WTC11 (cell line): ENCODE results near the gene CEP295NL.

Experiments used
- CBFB ChIP-seq: sonication (generic); formaldehyde crosslinking; IDR thresholded peaks from 2 replicates; pipeline ENCODE4 v1.8.1; 2022; ENCODE audit warnings: mild to moderate bottlenecking, low read depth, missing genetic modification reagents
- CTCF ChIP-seq: fragments of 200-600 bp; IDR thresholded peaks from 2 replicates; pipeline ENCODE4 v1.8.0; 2022; ENCODE audit warnings: antibody characterized with exemption
- JUN ChIP-seq: sonication (generic); formaldehyde crosslinking; IDR thresholded peaks from 2 replicates; pipeline ENCODE4 v1.8.0; 2023; ENCODE audit warnings: mild to moderate bottlenecking, missing genetic modification reagents
- SP1 ChIP-seq: sonication (generic); formaldehyde crosslinking; conservative IDR thresholded peaks from 2 replicates; pipeline ENCODE4 v1.8.1; 2022; ENCODE audit warnings: missing genetic modification reagents
- TF ChIP-seq, protein P1 (sequence below): sonication (generic); formaldehyde crosslinking; IDR thresholded peaks from 2 replicates; pipeline ENCODE4 v1.8.1; 2023; ENCODE audit warnings: mild to moderate bottlenecking, missing genetic modification reagents, moderate library complexity
- TF ChIP-seq, protein P2 (sequence below): sonication (generic); formaldehyde crosslinking; IDR thresholded peaks from 2 replicates; pipeline ENCODE4 v1.8.1; 2023; ENCODE audit warnings: mild to moderate bottlenecking, moderate library complexity, missing genetic modification reagents

DNA sequence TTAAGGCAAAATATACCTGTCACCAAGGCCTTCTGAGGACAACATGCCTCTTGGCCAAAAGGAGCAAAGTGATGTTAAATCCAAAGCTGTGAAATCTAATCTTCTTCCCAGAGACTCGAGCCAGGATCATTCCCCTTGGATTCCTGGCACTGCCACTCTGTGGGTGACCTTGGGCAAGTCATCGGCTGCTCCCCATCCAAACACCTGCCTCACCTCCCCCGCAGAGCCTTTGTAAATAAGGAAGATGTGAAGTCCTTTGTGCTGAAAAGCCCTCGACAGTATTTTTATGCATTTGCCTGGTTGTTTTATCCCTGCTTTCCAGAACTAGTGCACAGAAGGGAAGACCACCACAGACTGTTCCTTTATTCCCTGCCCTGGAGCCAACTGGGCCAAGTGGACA is 5.4 kb upstream of the CEP295NL start:
- TF ChIP-seq, protein P1, sequence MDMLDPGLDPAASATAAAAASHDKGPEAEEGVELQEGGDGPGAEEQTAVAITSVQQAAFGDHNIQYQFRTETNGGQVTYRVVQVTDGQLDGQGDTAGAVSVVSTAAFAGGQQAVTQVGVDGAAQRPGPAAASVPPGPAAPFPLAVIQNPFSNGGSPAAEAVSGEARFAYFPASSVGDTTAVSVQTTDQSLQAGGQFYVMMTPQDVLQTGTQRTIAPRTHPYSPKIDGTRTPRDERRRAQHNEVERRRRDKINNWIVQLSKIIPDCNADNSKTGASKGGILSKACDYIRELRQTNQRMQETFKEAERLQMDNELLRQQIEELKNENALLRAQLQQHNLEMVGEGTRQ, result no peak
- TF ChIP-seq JUN (CRISPR knock-in tag), result no peak
- TF ChIP-seq CTCF, result no peak
- no peak for TF ChIP-seq SP1 (CRISPR knock-in tag)
- TF ChIP-seq CBFB (CRISPR knock-in tag), result no peak
- TF ChIP-seq, protein P2, sequence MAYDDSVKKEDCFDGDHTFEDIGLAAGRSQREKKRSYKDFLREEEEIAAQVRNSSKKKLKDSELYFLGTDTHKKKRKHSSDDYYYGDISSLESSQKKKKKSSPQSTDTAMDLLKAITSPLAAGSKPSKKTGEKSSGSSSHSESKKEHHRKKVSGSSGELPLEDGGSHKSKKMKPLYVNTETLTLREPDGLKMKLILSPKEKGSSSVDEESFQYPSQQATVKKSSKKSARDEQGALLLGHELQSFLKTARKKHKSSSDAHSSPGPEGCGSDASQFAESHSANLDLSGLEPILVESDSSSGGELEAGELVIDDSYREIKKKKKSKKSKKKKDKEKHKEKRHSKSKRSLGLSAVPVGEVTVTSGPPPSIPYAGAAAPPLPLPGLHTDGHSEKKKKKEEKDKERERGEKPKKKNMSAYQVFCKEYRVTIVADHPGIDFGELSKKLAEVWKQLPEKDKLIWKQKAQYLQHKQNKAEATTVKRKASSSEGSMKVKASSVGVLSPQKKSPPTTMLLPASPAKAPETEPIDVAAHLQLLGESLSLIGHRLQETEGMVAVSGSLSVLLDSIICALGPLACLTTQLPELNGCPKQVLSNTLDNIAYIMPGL (CRISPR knock-in tag), result no peak
